ENCODE measurements around the gene GALM. TPM values are rescaled to one million over a fixed set of nuclear protein-coding genes. Genes with fewer than 3 reads are reported as not detected.

The GALM gene
- polyA plus RNA-seq, 3 donors: 3.0 to 3.6 (median 3.1) TPM

GRCh38 chr2:38763228-38763627, 97.3 kb downstream of the GALM start:
- Mint-ChIP-seq H3K4me1 (no peaks in the 10 kb centered on the region), H3K27ac (no peak overlapping the region), H3K9me3 (peaks cover 0 to 2% (median 0%) of the 10 kb centered on the region in 7 donors), H3K27me3 (ENCODE audit: low read depth in 3 of 3) (peaks cover 0 to 3% (median 1%) of the 10 kb centered on the region in 3 donors), H3K36me3 (no peaks in the 10 kb centered on the region), H3K4me3 (no peak overlapping the region)
- H3K27me3 ChIP-seq (ENCODE audit: control insufficient read depth in 2 of 2, insufficient read depth in 2 of 2, low read length in 2 of 2): no peaks in the 10 kb centered on the region
- H3K9ac ChIP-seq (ENCODE audit: insufficient read depth, low read length, poor library complexity, severe bottlenecking): no peak overlapping the region
- TF ChIP-seq, protein P1, sequence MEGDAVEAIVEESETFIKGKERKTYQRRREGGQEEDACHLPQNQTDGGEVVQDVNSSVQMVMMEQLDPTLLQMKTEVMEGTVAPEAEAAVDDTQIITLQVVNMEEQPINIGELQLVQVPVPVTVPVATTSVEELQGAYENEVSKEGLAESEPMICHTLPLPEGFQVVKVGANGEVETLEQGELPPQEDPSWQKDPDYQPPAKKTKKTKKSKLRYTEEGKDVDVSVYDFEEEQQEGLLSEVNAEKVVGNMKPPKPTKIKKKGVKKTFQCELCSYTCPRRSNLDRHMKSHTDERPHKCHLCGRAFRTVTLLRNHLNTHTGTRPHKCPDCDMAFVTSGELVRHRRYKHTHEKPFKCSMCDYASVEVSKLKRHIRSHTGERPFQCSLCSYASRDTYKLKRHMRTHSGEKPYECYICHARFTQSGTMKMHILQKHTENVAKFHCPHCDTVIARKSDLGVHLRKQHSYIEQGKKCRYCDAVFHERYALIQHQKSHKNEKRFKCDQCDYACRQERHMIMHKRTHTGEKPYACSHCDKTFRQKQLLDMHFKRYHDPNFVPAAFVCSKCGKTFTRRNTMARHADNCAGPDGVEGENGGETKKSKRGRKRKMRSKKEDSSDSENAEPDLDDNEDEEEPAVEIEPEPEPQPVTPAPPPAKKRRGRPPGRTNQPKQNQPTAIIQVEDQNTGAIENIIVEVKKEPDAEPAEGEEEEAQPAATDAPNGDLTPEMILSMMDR (IDR thresholded peaks at IDR 0.05): no peak
- H3K4me3 ChIP-seq (replicated peaks in 1 of 3; ENCODE audit: low read depth in 2 of 3, low read length in 3 of 3): no peak overlapping the region
- no CpG with 5 or more reads among the region's 2 CpGs for WGBS (ENCODE audit: insufficient coverage)
- intact Hi-C loops (cut with micrococcal nuclease): no loop called here
- no peaks in the 10 kb centered on the region for H3K79me2 ChIP-seq (ENCODE audit: insufficient read depth, low read length)
- no peaks in the 10 kb centered on the region for H3K4me1 ChIP-seq (ENCODE audit: control insufficient read depth in 1 of 2, insufficient read depth in 2 of 2, low read length in 2 of 2)
- no peaks in the 10 kb centered on the region for H3K36me3 ChIP-seq (replicated peaks in 1 of 2; ENCODE audit: control insufficient read depth in 1 of 2, insufficient read depth in 2 of 2, low read length in 2 of 2)
- no peak overlapping the region for H2AFZ ChIP-seq (ENCODE audit: insufficient read depth, low read depth, low read length, poor library complexity, severe bottlenecking)
- H4K20me1 ChIP-seq (ENCODE audit: insufficient read depth, low read length): no peaks in the 10 kb centered on the region
- no peak for DNase-seq
- no peak overlapping the region for H3K4me2 ChIP-seq (replicated peaks; ENCODE audit: extremely low read depth, low read length, poor library complexity, severe bottlenecking)
- no peaks in the 10 kb centered on the region for H3K9me3 ChIP-seq (replicated peaks in 1 of 2; ENCODE audit: control insufficient read depth in 1 of 2, insufficient read depth in 1 of 2, low read length in 2 of 2)
- no peak overlapping the region for H3K27ac ChIP-seq (ENCODE audit: low read depth in 1 of 2, low read length in 2 of 2)

DNA sequence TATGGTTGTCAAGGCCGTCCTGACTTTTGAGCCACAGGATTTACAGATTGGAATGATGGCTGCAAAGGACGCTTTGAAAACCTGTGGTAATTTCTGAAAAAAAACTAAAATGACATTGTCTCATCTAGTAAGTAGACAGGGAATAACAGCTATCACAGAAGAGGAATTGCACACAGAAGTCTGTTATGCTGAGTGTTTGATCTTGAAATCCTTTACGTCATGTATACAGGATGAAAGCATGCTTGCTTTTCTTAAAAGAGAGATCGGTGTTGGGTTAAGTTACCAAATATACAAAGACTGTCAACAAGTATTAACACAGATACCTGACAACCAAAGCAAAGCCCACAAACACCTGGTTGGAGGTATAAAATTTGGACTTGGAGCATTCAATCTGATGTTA, 97.8 kb downstream of the GALM start:
- H4K20me1 ChIP-seq (ENCODE audit: insufficient read depth, low read length): no peaks in the 10 kb centered on the region
- H3K79me2 ChIP-seq (ENCODE audit: insufficient read depth, low read length): no peaks in the 10 kb centered on the region
- no peak overlapping the region for H3K4me3 ChIP-seq (replicated peaks in 1 of 3; ENCODE audit: low read depth in 2 of 3, low read length in 3 of 3)
- Mint-ChIP-seq H3K4me3 (no peak overlapping the region), H3K27me3 (ENCODE audit: low read depth in 3 of 3) (peaks cover 0 to 3% (median 1%) of the 10 kb centered on the region in 3 donors), H3K27ac (no peak overlapping the region), H3K4me1 (no peaks in the 10 kb centered on the region), H3K9me3 (peaks cover 0 to 2% (median 0%) of the 10 kb centered on the region in 7 donors), H3K36me3 (no peaks in the 10 kb centered on the region)
- WGBS (ENCODE audit: insufficient coverage): no CpG with 5 or more reads among the region's 4 CpGs
- H3K27me3 ChIP-seq (ENCODE audit: control insufficient read depth in 2 of 2, insufficient read depth in 2 of 2, low read length in 2 of 2): no peaks in the 10 kb centered on the region
- no peak overlapping the region for H3K27ac ChIP-seq (ENCODE audit: low read depth in 1 of 2, low read length in 2 of 2)
- H3K4me2 ChIP-seq (replicated peaks; ENCODE audit: extremely low read depth, low read length, poor library complexity, severe bottlenecking): no peak overlapping the region
- TF ChIP-seq, protein P1 (IDR thresholded peaks at IDR 0.05): no peak
- DNase-seq: no peak
- H2AFZ ChIP-seq (ENCODE audit: insufficient read depth, low read depth, low read length, poor library complexity, severe bottlenecking): no peak overlapping the region
- intact Hi-C loops (cut with micrococcal nuclease): no loop called here
- no peaks in the 10 kb centered on the region for H3K9me3 ChIP-seq (replicated peaks in 1 of 2; ENCODE audit: control insufficient read depth in 1 of 2, insufficient read depth in 1 of 2, low read length in 2 of 2)
- H3K4me1 ChIP-seq (ENCODE audit: control insufficient read depth in 1 of 2, insufficient read depth in 2 of 2, low read length in 2 of 2): no peaks in the 10 kb centered on the region
- no peak overlapping the region for H3K9ac ChIP-seq (ENCODE audit: insufficient read depth, low read length, poor library complexity, severe bottlenecking)
- H3K36me3 ChIP-seq (replicated peaks in 1 of 2; ENCODE audit: control insufficient read depth in 1 of 2, insufficient read depth in 2 of 2, low read length in 2 of 2): no peaks in the 10 kb centered on the region

Data from CD14-positive monocyte (primary cell).